HL-60 (cell line): Measurements from ENCODE around the gene TRPM2.

Source experiments
- DNase-seq, 2 experiments: peaks; one replicate each; pipeline ENCODE4 v3.0.0-alpha.2; 2010 to 2020; ENCODE audit warnings: low read depth in 1 of 2, low spot score in 1 of 2
- H3K27ac ChIP-seq: fragments of 250-450 bp; sonication (Bioruptor Pico); replicated peaks from 2 replicates; pipeline ENCODE4 v1.5.1; 2020; ENCODE audit warnings: mild to moderate bottlenecking, moderate library complexity
- H3K27me3 ChIP-seq: fragments of 250-450 bp; sonication (Bioruptor Pico); 2 replicates; pipeline ENCODE4 v1.5.1; 2021; ENCODE audit warnings: mild to moderate bottlenecking, moderate library complexity; ENCODE audit not compliant: insufficient read depth, poor library complexity, severe bottlenecking
- H3K4me3 ChIP-seq: replicated peaks from 2 replicates; pipeline ENCODE4 v1.5.1; 2011; ENCODE audit warnings: mild to moderate bottlenecking, control low read depth, low read length; ENCODE audit not compliant: insufficient read depth
- GABPA ChIP-seq: IDR thresholded peaks from 2 replicates; pipeline ENCODE4 v1.6.1; 2012; ENCODE audit warnings: low read depth
- POLR2AphosphoS5 ChIP-seq: IDR thresholded peaks from 2 replicates; pipeline ENCODE4 v1.6.1; 2012; ENCODE audit warnings: low read depth
- SPI1 ChIP-seq: IDR thresholded peaks from 2 replicates; pipeline ENCODE4 v1.6.1; 2012; ENCODE audit warnings: low read depth, mild to moderate bottlenecking, borderline replicate concordance
- TF ChIP-seq, protein P1 (sequence below): IDR thresholded peaks from 2 replicates; pipeline ENCODE4 v1.6.1; 2012; ENCODE audit warnings: low read depth; ENCODE audit not compliant: insufficient replicate concordance
- TF ChIP-seq, protein P2 (sequence below): IDR thresholded peaks from one replicate; pipeline ENCODE4 v1.5.1; 2011; ENCODE audit warnings: low read length, control low read depth, inconsistent platforms; ENCODE audit not compliant: insufficient read depth

The TRPM2 gene

GRCh38 chr21:44325386-44326271 is 27.8 kb upstream of the TRPM2 start:
- no peak for DNase-seq
- TF ChIP-seq, protein P1, sequence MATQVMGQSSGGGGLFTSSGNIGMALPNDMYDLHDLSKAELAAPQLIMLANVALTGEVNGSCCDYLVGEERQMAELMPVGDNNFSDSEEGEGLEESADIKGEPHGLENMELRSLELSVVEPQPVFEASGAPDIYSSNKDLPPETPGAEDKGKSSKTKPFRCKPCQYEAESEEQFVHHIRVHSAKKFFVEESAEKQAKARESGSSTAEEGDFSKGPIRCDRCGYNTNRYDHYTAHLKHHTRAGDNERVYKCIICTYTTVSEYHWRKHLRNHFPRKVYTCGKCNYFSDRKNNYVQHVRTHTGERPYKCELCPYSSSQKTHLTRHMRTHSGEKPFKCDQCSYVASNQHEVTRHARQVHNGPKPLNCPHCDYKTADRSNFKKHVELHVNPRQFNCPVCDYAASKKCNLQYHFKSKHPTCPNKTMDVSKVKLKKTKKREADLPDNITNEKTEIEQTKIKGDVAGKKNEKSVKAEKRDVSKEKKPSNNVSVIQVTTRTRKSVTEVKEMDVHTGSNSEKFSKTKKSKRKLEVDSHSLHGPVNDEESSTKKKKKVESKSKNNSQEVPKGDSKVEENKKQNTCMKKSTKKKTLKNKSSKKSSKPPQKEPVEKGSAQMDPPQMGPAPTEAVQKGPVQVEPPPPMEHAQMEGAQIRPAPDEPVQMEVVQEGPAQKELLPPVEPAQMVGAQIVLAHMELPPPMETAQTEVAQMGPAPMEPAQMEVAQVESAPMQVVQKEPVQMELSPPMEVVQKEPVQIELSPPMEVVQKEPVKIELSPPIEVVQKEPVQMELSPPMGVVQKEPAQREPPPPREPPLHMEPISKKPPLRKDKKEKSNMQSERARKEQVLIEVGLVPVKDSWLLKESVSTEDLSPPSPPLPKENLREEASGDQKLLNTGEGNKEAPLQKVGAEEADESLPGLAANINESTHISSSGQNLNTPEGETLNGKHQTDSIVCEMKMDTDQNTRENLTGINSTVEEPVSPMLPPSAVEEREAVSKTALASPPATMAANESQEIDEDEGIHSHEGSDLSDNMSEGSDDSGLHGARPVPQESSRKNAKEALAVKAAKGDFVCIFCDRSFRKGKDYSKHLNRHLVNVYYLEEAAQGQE = no peak
- TF ChIP-seq SPI1 (no peak), GABPA (no peak), POLR2AphosphoS5 (no peak)
- TF ChIP-seq, protein P2, sequence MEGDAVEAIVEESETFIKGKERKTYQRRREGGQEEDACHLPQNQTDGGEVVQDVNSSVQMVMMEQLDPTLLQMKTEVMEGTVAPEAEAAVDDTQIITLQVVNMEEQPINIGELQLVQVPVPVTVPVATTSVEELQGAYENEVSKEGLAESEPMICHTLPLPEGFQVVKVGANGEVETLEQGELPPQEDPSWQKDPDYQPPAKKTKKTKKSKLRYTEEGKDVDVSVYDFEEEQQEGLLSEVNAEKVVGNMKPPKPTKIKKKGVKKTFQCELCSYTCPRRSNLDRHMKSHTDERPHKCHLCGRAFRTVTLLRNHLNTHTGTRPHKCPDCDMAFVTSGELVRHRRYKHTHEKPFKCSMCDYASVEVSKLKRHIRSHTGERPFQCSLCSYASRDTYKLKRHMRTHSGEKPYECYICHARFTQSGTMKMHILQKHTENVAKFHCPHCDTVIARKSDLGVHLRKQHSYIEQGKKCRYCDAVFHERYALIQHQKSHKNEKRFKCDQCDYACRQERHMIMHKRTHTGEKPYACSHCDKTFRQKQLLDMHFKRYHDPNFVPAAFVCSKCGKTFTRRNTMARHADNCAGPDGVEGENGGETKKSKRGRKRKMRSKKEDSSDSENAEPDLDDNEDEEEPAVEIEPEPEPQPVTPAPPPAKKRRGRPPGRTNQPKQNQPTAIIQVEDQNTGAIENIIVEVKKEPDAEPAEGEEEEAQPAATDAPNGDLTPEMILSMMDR = no peak
- no peak overlapping the region for H3K4me3 ChIP-seq
- no peak overlapping the region for H3K27ac ChIP-seq
- H3K27me3 ChIP-seq = no peaks in the 10 kb centered on the region

DNA sequence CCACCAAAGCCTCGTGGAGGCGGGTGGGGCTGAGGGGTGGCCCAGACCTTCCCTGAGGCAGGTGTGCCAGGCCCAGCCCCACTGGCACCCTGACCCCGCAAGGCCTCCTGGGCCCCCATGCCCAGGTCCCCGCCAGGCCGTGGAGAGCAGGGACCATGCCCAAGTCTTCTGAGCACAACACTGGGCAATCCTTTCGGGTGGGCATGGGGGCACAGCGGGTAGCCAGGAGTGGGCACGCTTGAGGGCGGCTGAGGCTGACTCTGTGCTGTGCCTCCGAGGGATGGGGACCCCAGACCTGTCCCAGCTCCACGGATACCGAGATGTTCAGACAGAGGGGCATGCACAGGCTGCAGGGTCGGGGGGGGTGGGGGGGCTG is 27.2 kb upstream of the TRPM2 start:
- no peak for TF ChIP-seq SPI1
- no peak for TF ChIP-seq GABPA
- TF ChIP-seq POLR2AphosphoS5 = no peak
- TF ChIP-seq, protein P1 = no peak
- TF ChIP-seq, protein P2 = no peak
- no peaks in the 10 kb centered on the region for H3K27me3 ChIP-seq
- no peak overlapping the region for H3K4me3 ChIP-seq
- H3K27ac ChIP-seq = no peak overlapping the region
- no peak for DNase-seq

- no peak overlapping the region for H3K27ac ChIP-seq
Measured at GRCh38 chr21:44326716-44327602, 26.5 kb upstream of the TRPM2 start.

More at GRCh38 chr21:44326716-44327602, 26.5 kb upstream of the TRPM2 start:
- H3K4me3 ChIP-seq = no peak overlapping the region
- no peak for DNase-seq
- TF ChIP-seq SPI1 (no peak), POLR2AphosphoS5 (peak; percentile 37; the same call in 1 of the 2 replicates), GABPA (no peak)
- TF ChIP-seq, protein P2 = no peak
- TF ChIP-seq, protein P1 = no peak
- no peaks in the 10 kb centered on the region for H3K27me3 ChIP-seq
